HepG2 (cell line): ENCODE data around the gene FGFR3. TPM values are rescaled to one million over a fixed set of nuclear protein-coding genes. Genes with fewer than 3 reads are reported as not detected.
A peak's percentile ranks its signal among the peaks of the same experiment; 100 is the strongest.

Source experiments
- EHMT2 ChIP-seq: fragments of 200-600 bp; sonication (generic); IDR thresholded peaks from 2 replicates; pipeline ENCODE4 v1.7.0; 2017; ENCODE audit warnings: antibody characterized with exemption, low read depth, low read length, borderline replicate concordance
- FOSL2 ChIP-seq: sonication (generic); formaldehyde crosslinking; IDR thresholded peaks from 2 replicates; pipeline ENCODE4 v1.4.0; 2020; ENCODE audit warnings: missing genetic modification reagents
- FOXK1 ChIP-seq: sonication (generic); formaldehyde crosslinking; IDR thresholded peaks from 2 replicates; pipeline ENCODE4 v1.4.0; 2020; ENCODE audit warnings: low read depth, missing genetic modification reagents, borderline replicate concordance
- GTF3A ChIP-seq: sonication (generic); formaldehyde crosslinking; conservative IDR thresholded peaks from 2 replicates; pipeline ENCODE4 v1.4.0; 2020; ENCODE audit warnings: mild to moderate bottlenecking, missing genetic modification reagents
- HMG20B ChIP-seq: conservative IDR thresholded peaks from 2 replicates; pipeline ENCODE4 v1.6.1; 2016; ENCODE audit warnings: missing genetic modification reagents, missing compliant biosample characterization
- MATR3 ChIP-seq: sonication (generic); formaldehyde crosslinking; IDR thresholded peaks from 2 replicates; pipeline ENCODE4 v1.4.0; 2020; ENCODE audit warnings: missing genetic modification reagents
- MBNL3 ChIP-seq: fragments of 250-450 bp; sonication (Bioruptor Pico); conservative IDR thresholded peaks from 2 replicates; pipeline ENCODE4 v1.8.0; 2022; ENCODE audit warnings: mild to moderate bottlenecking, inconsistent platforms
- MIER3 ChIP-seq: IDR thresholded peaks from 2 replicates; pipeline ENCODE4 v1.6.1; 2016; ENCODE audit warnings: missing compliant biosample characterization, borderline replicate concordance
- MYC ChIP-seq: sonication (generic); formaldehyde crosslinking; IDR thresholded peaks from 2 replicates; pipeline ENCODE4 v1.9.0; 2021; ENCODE audit warnings: missing genetic modification reagents, borderline replicate concordance
- NCOR1 ChIP-seq: fragments of 200-600 bp; sonication (generic); IDR thresholded peaks from 2 replicates; pipeline ENCODE4 v1.7.0; 2017; ENCODE audit warnings: antibody characterized with exemption, low read length, borderline replicate concordance
- NR2F6 ChIP-seq, 2 experiments: IDR thresholded peaks; 2 replicates each; pipeline ENCODE4 v1.6.1; 2016; ENCODE audit warnings: antibody characterized with exemption in 1 of 2, mild to moderate bottlenecking in 1 of 2
- RFX5 ChIP-seq: IDR thresholded peaks from 2 replicates; pipeline ENCODE4 v1.6.1; 2011; ENCODE audit warnings: low read depth, low read length, improper control_type of control experiment
- TRIM24 ChIP-seq: sonication (generic); formaldehyde crosslinking; IDR thresholded peaks from 2 replicates; pipeline ENCODE4 v1.8.0; 2022; ENCODE audit warnings: mild to moderate bottlenecking, missing genetic modification reagents
- ZC3H13 ChIP-seq: sonication (generic); formaldehyde crosslinking; IDR thresholded peaks from 2 replicates; pipeline ENCODE4 v1.8.1; 2023; ENCODE audit warnings: mild to moderate bottlenecking, missing genetic modification reagents, moderate library complexity
- ZFX ChIP-seq: sonication (generic); formaldehyde crosslinking; IDR thresholded peaks from 2 replicates; pipeline ENCODE4 v1.4.0; 2020; ENCODE audit warnings: mild to moderate bottlenecking, low read depth, missing genetic modification reagents, moderate library complexity
- ZNF326 ChIP-seq: sonication (generic); formaldehyde crosslinking; IDR thresholded peaks from 2 replicates; pipeline ENCODE4 v1.4.0; 2020; ENCODE audit warnings: missing genetic modification reagents, borderline replicate concordance
- ZNF382 ChIP-seq: sonication (generic); formaldehyde crosslinking; IDR thresholded peaks from 2 replicates; pipeline ENCODE4 v1.5.0; 2020; ENCODE audit warnings: missing genetic modification reagents, mild to moderate bottlenecking, borderline replicate concordance
- ZNF430 ChIP-seq: sonication (generic); formaldehyde crosslinking; IDR thresholded peaks from 2 replicates; pipeline ENCODE4 v1.9.0; 2021; ENCODE audit warnings: mild to moderate bottlenecking, missing genetic modification reagents
- ZNF547 ChIP-seq: sonication (generic); formaldehyde crosslinking; IDR thresholded peaks from 2 replicates; pipeline ENCODE4 v1.5.1; 2020; ENCODE audit warnings: mild to moderate bottlenecking, missing genetic modification reagents
- ZNF777 ChIP-seq: sonication (generic); formaldehyde crosslinking; IDR thresholded peaks from 2 replicates; pipeline ENCODE4 v1.4.0; 2020; ENCODE audit warnings: missing genetic modification reagents
- ZNF788 ChIP-seq: sonication (generic); formaldehyde crosslinking; IDR thresholded peaks from 2 replicates; pipeline ENCODE4 v1.5.0; 2020; ENCODE audit warnings: mild to moderate bottlenecking, missing genetic modification reagents, borderline replicate concordance
- polyA plus RNA-seq, 8 experiments: library from polyadenylated mRNA; depleted of rRNA in 3 of 8; stranded (reverse) in 7 of 8; unstranded in 1 of 8; fragments of >200 nt; fragmentation: Illumina TruSeq in 4 of 8; extraction: Trizol in 4 of 8; gene quantifications; 2 replicates each; pipeline versions ENCODE4 v1.2.1 to v1.2.3, GENCODE V29; 2011 to 2016; ENCODE audit warnings: low read depth in 4 of 8, missing spikeins in 1 of 8, mixed read lengths in 1 of 8; ENCODE audit not compliant: insufficient read depth in 1 of 8
- total RNA-seq, 5 experiments: library from RNA; depleted of rRNA; stranded (reverse); fragments of >200 nt; fragmentation: Illumina TruSeq; extraction: Trizol; gene quantifications; 2 replicates each; pipeline ENCODE4 v1.2.3, GENCODE V29; 2016; ENCODE audit warnings: low read depth in 1 of 5
- TF ChIP-seq, protein P1 (sequence below): sonication (generic); formaldehyde crosslinking; IDR thresholded peaks from 2 replicates; pipeline ENCODE4 v1.4.0; 2020; ENCODE audit warnings: missing genetic modification reagents
- TF ChIP-seq, protein P2 (sequence below): sonication (generic); formaldehyde crosslinking; IDR thresholded peaks from 2 replicates; pipeline ENCODE4 v1.8.0; 2022; ENCODE audit warnings: mild to moderate bottlenecking, missing genetic modification reagents
- TF ChIP-seq, protein P3 (sequence below): sonication (generic); formaldehyde crosslinking; IDR thresholded peaks from 2 replicates; pipeline ENCODE4 v1.4.0; 2020; ENCODE audit warnings: low read depth, missing genetic modification reagents
- TF ChIP-seq, protein P4 (sequence below): sonication (generic); formaldehyde crosslinking; IDR thresholded peaks from 2 replicates; pipeline ENCODE4 v1.4.0; 2020; ENCODE audit warnings: mild to moderate bottlenecking, missing genetic modification reagents

Gene FGFR3
- total and polyA plus RNA-seq, 2 of the 13 experiments (the other 11 are each of a cell fraction or from before 2014, with no cell fraction given), result 103 to 109 TPM

DNA sequence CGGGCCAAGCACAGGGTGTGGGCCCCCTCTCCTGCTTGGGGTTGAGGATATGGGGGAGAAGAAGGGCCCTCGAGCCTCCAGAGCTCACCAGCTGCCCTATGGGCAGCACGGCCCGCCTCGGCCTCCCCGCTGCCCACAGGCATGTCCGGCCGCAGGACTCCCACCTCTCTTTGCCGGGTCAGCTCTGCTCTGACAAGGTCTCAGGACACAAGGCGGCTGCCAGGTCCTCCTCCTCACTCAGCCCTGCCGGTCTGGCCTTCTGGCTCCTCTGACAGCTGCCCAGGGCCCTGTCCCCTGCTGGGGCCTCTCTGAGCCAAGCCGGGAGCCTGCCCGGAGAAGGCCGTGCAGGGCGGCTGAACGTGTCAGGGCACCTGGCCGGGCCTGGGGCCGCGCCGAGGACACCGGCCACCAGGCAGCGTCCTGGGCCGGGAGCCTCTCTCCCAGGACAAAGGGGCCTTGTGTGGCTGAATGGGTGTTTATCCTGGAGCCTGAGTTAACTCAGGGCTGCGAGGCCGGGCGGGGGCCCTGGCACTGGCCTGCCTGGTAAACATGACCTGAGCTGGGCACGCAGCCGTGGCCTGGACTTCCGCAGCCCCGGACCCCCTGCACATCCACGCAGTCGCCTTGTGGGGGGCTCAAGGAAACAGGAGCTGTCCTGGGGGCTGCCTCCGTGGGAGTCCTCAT lies 46.0 kb upstream of the FGFR3 start (continued):
- TF ChIP-seq, protein P1, sequence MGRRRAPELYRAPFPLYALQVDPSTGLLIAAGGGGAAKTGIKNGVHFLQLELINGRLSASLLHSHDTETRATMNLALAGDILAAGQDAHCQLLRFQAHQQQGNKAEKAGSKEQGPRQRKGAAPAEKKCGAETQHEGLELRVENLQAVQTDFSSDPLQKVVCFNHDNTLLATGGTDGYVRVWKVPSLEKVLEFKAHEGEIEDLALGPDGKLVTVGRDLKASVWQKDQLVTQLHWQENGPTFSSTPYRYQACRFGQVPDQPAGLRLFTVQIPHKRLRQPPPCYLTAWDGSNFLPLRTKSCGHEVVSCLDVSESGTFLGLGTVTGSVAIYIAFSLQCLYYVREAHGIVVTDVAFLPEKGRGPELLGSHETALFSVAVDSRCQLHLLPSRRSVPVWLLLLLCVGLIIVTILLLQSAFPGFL (CRISPR knock-in tag), result no peak
- TF ChIP-seq TRIM24 (CRISPR knock-in tag), result no peak
- peak; percentile 50; the same call in 1 of the 2 replicates for TF ChIP-seq FOXK1 (CRISPR knock-in tag)
- no peak for TF ChIP-seq FOSL2 (CRISPR knock-in tag)
- no peak for TF ChIP-seq NCOR1
- TF ChIP-seq, protein P2, sequence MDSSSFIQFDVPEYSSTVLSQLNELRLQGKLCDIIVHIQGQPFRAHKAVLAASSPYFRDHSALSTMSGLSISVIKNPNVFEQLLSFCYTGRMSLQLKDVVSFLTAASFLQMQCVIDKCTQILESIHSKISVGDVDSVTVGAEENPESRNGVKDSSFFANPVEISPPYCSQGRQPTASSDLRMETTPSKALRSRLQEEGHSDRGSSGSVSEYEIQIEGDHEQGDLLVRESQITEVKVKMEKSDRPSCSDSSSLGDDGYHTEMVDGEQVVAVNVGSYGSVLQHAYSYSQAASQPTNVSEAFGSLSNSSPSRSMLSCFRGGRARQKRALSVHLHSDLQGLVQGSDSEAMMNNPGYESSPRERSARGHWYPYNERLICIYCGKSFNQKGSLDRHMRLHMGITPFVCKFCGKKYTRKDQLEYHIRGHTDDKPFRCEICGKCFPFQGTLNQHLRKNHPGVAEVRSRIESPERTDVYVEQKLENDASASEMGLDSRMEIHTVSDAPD (CRISPR knock-in tag), result peak; percentile 76
- no peak for TF ChIP-seq ZNF777
- no peak for TF ChIP-seq RFX5
- TF ChIP-seq NR2F6 (IDR thresholded peaks at IDR 0.05), result peak; percentile 67
- peak; percentile 82 for TF ChIP-seq NR2F6 (CRISPR knock-in tag; IDR thresholded peaks at IDR 0.05)
- TF ChIP-seq, protein P3, sequence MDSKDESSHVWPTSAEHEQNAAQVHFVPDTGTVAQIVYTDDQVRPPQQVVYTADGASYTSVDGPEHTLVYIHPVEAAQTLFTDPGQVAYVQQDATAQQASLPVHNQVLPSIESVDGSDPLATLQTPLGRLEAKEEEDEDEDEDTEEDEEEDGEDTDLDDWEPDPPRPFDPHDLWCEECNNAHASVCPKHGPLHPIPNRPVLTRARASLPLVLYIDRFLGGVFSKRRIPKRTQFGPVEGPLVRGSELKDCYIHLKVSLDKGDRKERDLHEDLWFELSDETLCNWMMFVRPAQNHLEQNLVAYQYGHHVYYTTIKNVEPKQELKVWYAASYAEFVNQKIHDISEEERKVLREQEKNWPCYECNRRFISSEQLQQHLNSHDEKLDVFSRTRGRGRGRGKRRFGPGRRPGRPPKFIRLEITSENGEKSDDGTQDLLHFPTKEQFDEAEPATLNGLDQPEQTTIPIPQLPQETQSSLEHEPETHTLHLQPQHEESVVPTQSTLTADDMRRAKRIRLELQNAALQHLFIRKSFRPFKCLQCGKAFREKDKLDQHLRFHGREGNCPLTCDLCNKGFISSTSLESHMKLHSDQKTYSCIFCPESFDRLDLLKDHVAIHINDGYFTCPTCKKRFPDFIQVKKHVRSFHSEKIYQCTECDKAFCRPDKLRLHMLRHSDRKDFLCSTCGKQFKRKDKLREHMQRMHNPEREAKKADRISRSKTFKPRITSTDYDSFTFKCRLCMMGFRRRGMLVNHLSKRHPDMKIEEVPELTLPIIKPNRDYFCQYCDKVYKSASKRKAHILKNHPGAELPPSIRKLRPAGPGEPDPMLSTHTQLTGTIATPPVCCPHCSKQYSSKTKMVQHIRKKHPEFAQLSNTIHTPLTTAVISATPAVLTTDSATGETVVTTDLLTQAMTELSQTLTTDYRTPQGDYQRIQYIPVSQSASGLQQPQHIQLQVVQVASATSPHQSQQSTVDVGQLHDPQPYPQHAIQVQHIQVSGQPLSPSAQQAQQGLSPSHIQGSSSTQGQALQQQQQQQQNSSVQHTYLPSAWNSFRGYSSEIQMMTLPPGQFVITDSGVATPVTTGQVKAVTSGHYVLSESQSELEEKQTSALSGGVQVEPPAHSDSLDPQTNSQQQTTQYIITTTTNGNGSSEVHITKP (CRISPR knock-in tag), result no peak
- 0 out of 2 replicates have a peak, but pooled peaks have one; percentile 39 for TF ChIP-seq ZNF430 (CRISPR knock-in tag)
- TF ChIP-seq ZNF382 (CRISPR knock-in tag), result no peak
- TF ChIP-seq EHMT2, result no peak
- peak; percentile 76; the same call in 1 of the 2 replicates for TF ChIP-seq GTF3A (CRISPR knock-in tag)
- TF ChIP-seq, protein P4, sequence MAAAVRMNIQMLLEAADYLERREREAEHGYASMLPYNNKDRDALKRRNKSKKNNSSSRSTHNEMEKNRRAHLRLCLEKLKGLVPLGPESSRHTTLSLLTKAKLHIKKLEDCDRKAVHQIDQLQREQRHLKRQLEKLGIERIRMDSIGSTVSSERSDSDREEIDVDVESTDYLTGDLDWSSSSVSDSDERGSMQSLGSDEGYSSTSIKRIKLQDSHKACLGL (CRISPR knock-in tag), result peak; percentile 82
- TF ChIP-seq MATR3 (CRISPR knock-in tag), result no peak
- no peak for TF ChIP-seq MBNL3
- TF ChIP-seq MIER3, result no peak
- TF ChIP-seq ZNF547, result 0 out of 2 replicates have a peak, but pooled peaks have one; percentile 37
- TF ChIP-seq MYC, result peak; percentile 68
- TF ChIP-seq ZFX (CRISPR knock-in tag), result peak; percentile 98
- TF ChIP-seq ZNF788 (CRISPR knock-in tag), result peak; percentile 87
- TF ChIP-seq ZNF326 (CRISPR knock-in tag), result no peak
- no peak for TF ChIP-seq HMG20B (CRISPR knock-in tag)
- TF ChIP-seq ZC3H13 (CRISPR knock-in tag), result no peak
